Measurements from ENCODE around the gene ARHGEF40.

ARHGEF40 gene

DNA sequence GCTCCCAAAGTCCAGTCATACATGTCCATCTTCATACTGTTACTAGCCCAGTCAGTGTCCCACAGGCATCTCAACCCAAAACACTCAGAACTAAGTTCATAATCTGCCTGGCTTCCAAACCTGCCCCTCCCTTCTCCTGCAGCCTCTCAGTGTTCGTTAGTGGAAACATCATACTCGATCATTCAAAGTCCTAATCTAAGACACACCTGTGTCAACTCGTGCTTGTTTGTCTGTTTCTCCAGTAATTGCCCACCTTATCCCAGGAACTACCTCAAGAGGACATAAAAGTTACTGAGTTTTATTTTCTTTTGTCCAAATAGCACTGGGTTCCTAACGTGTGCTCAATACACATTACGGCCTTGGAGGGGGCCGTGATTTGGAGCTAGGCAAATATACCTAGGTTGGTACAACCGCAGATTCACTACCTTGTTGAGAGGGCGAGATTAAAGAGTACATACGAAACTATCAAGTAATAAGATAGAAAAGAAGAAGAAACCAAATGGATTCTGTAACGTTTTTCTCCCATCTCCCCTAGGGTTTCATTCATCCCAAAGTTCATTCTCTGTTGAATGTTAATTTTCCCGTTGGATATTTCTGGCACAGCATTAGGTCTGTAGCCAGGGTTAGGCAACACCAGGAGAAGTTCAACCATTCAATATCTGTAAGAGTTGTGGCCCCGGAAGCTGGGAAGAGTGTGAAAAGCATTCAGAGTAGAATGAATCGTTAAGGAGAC is 9.3 kb upstream of the ARHGEF40 start:
- DNase-seq: no peak

GRCh38 chr14:21061347-21061668 is 8.8 kb upstream of the ARHGEF40 start:
- DNase-seq: no peak

DNA sequence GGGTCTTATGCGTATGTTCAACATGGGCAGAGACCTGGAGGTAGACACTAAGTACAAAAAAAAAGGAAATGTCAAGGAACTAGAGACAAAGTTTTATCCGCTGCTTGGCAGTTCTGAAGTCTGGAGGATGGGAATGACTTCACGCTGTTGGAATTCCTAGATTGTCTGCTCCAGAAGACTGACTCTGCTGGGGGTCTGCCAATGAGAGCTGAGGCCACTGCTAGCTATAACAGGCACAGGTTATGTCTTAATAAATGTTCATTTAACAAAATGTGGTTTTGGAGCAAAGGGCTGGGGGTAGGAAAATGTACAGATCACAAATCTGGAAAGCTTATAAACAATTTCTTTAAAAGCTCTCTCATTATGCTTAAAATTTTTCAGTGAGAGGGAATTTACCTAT is 6.6 kb upstream of the ARHGEF40 start:
- no peak for DNase-seq

DNA sequence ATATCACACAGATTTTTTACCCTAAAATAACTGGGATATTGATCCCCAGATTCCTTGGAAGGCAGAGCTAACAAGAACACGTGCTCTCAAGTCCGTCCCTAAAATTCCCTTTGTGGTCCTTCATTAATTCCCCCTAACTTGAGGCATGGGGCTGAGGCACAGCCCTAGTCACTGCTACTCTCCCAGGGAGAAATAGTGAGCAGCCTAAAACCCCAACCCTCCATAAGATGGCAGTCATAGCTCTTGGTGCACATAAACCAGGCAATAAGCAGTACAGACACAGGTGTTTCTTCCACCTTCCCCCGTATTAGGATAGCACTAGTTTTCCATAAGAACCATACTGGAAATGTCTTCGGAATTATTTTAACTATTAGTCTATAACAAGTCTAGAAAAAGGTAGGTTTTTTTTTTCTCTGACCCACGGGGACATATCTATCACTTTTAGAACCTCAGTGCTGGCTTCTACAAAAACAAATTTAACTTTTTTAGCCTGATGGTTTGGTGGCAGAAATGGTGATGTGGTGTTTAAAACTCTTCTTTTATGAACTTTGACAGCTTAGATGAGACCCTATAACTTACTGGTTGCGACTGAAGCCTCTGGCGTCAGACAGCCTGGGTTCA is 3.1 kb upstream of the ARHGEF40 start:
- DNase-seq: peak; percentile 28

DNA sequence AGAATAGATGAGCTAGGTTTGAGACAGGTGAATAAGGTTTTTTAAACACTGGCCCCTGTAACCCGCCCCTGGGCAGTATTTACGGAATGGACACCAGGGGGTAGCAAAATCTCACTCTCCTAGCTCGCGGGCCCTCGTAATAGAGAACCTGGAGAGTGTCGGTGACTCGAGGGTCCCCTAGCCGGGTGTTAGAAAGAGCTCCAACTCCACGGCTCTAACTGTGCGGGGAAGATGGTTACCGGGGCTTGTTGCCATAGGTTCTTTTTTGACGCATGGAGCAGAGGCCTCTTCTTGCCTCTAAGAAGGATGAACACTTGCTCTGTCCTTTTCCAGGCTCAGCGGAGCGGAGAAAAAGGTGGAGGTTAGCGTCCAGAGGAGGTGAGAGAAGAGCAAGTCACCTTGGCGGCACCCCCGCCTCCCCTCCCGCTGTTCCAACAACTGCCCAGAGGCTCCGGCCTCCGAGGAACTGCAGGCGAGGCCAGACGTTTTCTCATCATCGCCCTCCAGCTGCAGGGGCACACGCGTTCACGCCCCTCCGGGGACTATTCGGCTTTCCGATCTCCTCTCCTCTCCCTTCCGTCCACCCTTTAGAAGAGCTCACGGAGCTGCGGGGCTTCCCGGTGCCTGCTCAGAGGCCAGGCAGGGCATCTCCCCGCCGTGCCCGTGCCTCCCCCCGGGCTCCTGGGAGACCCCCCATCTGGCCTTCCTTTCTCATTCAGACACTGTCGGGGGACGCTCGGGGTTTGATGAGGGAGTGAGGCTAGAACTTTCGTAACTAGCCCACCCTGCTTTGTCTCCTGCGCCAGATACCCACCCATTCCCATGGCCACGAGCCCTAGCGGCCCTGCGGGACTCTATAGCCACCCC is 1.4 kb upstream of the ARHGEF40 start:
- peak; percentile 87 for DNase-seq

DNA sequence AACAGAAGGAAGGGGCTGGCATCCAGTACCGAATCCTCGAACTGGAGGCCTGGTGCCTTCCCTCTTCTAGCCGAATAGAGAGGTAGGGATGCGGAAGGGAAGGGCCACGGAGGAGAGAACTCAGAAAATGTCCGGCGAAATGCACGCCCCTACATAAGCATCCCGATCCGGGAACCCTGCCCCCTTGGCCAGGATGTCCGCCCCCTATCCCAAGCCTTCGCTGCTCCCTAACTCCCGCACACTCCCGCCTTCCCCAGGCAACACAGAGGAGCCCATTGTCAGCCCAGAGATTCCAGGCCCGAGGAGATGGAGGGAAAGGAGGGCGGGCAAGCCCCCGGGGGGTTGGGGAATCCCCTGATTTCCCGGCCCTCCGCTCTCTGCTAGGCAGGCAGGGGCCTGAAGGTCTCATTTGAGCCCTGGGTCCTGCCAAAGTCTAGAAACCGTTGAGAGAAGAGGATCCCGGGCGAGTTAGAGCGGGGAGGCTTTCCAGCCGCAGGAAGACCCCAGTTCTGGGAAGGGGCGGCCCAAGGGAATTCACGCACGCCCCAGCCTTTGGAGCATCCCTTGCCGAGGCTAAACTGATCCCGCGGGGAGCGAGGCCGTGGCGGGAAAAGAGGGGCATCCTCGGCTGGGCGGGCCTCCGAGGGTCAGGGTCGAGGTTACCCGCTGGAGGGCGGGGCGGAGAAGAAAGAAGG is 569 bp upstream of the ARHGEF40 start:
- peak; percentile 21 for DNase-seq

- DNase-seq: no peak
Observed at GRCh38 chr14:21070610-21071224, 613 bp downstream of the ARHGEF40 start.

DNA sequence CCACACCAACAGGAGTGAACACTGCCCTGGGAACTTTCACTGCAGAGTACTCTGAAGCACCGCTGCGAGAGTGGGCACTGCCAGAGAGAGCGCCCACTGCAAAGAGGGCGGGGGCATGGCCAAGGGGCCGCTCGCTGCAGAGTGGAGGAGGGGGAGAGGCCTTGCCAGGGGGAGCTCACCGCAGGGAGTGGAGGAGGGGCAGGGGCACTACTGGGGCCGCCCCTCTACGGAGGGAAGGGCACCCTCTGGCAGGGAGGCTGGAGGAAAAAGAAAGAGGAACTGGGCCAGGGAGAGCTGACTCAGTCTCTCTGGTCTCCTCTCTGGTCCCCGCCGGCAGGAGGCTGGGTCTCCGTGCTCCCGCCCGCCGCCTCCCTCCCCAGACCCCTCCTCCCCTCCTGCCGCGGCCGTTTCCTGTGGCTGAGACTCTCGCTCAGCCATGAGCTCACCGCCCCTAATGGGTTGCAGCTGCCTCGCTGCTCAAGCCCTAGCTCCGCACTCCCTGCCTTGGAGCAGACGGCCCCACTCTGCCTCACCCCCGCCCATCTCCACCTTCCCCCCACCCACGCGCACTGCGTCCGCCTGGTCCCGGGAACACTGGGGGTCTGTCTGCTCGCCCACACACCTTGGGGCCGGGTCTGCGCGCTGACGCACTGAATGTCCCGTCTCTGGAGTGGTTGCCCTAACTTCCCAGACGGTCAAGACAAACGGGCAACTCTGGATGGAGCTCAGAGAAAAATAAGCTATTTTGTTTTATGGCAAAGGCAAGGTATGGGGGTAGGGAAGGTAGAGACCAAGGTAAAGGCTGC is 1.3 kb downstream of the ARHGEF40 start:
- peak; percentile 72 for DNase-seq

- peak; percentile 50 for DNase-seq
Observed at GRCh38 chr14:21072031-21072473, 1.9 kb downstream of the ARHGEF40 start.

DNA sequence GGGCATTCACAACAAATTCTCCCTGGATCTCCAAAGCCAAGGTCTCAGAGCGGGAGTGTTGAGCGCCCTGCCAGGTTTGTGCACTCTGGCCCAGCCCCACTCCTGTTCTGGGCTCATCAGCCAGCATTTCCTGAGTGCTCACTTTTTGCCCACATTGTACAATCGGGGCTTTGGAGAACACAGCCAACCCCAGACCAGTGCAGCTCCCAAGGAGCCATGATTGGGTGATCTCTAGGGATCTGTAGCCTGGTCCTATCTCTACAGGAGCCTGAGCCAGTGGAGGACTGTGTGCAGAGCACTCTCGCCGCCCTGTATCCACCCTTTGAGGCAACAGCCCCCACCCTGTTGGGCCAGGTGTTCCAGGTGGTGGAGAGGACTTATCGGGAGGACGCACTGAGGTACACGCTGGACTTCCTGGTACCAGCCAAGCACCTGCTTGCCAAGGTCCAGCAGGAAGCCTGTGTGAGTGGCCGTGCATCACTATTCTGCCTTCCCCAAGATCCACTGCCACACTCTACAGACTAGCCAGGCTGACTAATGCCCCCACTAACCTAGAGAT is 2.8 kb downstream of the ARHGEF40 start:
- DNase-seq: no peak

DNA sequence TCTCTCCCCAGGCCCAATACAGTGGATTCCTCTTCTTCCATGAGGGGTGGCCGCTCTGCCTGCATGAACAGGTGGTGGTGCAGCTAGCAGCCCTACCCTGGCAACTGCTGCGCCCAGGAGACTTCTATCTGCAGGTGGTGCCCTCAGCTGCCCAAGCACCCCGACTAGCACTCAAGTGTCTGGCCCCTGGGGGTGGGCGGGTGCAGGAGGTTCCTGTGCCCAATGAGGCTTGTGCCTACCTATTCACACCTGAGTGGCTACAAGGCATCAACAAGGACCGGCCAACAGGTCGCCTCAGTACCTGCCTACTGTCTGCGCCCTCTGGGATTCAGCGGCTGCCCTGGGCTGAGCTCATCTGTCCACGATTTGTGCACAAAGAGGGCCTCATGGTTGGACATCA is 3.8 kb downstream of the ARHGEF40 start:
- no peak for DNase-seq

GRCh38 chr14:21074398-21075272 is 4.5 kb downstream of the ARHGEF40 start:
- no peak for DNase-seq

DNA sequence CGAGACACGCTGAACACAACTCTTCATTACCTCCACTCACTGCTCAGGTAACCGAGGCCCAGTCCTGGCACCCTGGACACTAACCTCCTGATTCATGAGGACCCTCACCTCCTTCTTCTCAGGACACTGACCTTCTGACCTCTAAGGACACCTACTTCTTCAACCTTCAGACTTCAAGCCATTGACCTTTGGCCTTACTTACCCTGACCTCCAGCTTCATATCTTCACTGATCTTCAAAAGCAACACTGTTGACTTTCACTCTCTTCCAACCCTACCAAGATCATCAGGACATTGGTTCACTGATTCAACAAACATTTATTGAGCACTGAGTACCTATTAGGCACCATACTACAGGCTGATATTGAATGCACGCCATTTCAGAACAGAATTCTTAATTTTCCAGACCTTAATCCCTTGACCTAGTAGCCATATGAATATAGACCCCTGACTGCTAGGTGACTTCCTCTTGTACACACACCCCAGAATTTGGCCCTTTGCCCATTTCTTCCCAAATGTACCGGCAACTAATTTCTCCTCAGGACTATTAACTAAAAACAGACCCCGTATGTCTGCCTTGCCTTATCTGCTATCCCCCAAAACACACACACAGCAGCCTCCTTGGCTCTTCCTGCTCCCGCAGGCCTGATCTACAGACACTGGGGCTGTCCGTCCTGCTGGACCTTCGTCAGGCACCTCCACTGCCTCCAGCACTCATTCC is 5.8 kb downstream of the ARHGEF40 start:
- DNase-seq: no peak

DNA sequence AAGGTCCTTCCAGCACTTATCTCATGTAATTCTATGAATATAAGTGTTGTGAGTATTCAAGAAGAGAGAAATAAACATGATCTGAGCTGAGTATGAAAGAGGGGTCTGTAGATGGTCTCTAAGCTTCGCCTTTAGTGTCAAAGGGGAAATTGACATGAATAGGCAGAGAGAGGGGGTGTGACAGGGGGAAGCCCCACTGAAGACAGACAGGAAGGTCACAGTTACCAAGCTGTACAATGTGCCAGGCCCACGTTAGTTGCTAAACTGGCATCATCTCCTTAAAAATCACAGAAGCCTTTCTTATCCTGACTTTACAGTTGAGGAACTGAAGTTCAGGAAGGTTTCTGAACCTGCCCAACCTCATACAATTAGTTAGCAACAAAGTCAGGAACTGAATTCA is 7.6 kb downstream of the ARHGEF40 start:
- no peak for DNase-seq

DNA sequence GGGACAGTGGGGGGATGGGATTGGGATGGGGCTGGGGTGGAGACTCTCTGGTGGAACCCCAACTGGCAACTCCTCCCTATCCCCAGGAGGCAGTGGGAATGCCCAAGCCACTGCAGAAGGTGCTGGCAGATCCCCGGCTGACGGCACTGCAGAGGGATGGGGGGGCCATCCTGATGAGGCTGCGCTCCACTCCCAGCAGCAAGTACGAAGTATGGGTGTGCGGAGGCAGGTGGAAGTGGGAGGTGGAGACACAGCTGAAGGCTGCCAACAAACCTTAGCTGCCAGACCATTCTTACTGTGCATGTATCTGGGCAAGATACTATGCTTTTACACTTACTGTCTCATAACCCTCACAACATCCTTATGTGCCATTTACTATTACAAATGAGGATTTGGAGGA is 8.2 kb downstream of the ARHGEF40 start:
- no peak for DNase-seq

DNA sequence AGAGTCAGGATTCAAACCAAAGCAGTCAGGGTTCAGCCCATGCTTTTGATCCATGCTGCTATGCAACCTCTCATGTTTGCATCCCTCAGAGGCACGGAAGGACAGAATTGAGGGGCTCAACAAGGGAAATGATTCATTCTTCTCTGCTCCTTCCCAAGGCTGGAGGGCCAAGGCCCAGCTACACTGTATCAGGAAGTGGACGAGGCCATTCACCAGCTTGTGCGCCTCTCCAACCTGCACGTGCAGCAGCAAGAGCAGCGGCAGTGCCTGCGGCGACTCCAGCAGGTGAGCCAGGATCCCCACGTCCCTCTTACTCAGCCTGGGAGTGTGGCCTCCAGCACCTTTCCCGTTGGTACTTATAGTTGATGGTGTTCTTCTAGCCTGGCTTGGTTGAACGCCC is 8.6 kb downstream of the ARHGEF40 start:
- DNase-seq: no peak

DNA sequence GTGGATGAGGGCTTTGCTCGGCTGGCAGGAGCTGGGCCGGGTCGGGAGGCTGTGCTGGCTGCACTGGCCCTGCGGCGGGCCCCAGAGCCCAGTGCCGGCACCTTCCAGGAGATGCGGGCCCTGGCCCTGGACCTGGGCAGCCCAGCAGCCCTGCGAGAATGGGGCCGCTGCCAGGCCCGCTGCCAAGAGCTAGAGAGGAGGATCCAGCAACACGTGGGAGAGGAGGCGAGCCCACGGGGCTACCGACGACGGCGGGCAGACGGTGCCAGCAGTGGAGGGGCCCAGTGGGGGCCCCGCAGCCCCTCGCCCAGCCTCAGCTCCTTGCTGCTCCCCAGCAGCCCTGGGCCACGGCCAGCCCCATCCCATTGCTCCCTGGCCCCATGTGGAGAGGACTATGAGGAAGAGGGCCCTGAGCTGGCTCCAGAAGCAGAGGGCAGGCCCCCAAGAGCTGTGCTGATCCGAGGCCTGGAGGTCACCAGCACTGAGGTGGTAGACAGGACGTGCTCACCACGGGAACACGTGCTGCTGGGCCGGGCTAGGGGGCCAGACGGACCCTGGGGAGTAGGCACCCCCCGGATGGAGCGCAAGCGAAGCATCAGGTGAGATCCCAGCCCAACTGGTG is 11.5 kb downstream of the ARHGEF40 start:
- DNase-seq: no peak

DNA sequence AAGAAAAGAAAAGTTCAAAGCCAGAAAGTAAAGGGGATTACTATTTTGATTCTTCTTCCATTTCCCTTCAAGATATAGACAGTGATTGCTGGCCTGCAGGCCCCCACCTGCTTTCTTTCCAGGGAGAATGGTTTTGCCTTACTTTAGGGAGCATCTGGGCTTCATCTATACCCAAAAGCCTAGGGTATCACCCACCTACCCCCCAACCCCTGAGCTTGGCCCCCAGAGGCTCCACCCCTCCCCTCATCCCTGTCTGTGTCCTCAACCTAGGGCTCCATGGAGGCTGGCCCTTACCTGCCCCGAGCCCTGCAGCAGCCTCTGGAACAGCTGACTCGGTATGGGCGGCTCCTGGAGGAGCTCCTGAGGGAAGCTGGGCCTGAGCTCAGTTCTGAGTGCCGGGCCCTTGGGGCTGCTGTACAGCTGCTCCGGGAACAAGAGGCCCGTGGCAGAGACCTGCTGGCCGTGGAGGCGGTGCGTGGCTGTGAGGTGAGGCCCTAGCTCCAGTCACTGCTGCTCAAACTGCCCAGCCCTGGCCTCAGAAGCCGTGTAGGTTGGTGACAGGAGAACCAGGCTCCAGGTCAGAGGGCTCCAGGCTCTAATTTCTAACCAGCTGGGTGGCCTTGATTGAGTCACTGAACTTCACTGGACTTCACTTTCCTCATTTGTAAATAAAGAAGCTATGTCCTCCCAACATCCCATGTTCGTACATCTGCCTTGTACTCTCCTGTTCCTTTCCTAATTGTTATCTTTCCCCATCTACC is 13.6 kb downstream of the ARHGEF40 start:
- DNase-seq: no peak

- DNase-seq: no peak
Observed at GRCh38 chr14:21084396-21084795, 14.3 kb downstream of the ARHGEF40 start.

All from hematopoietic multipotent progenitor cell treated with erythropoietin and hydrocortisone succinate and interleukin-3 and kit ligand, for 6 days (in vitro differentiated cells).